SK-N-SH treated with all-trans-retinoic acid at 6 μM for 48 hours (cell line): ENCODE results near the gene DPY19L3.

Experiments
- ATAC-seq: fragments of 200-7000 bp; cut with Tn5 transposase; 3 replicates; pipeline ENCODE4 v1.9.1; 2020; ENCODE audit warnings: mild to moderate bottlenecking, moderate library complexity
- ARNTL ChIP-seq: fragments of 450-650 bp; formaldehyde crosslinking; IDR thresholded peaks from 2 replicates; pipeline ENCODE4 v1.5.0; 2020; ENCODE audit warnings: low read depth, mild to moderate bottlenecking, moderate library complexity, borderline replicate concordance
- BACH2 ChIP-seq: fragments of 250-450 bp; sonication (Bioruptor Pico); IDR thresholded peaks from 2 replicates; pipeline ENCODE4 v1.9.0; 2021; ENCODE audit warnings: mild to moderate bottlenecking, borderline replicate concordance
- CSDC2 ChIP-seq: fragments of 250-450 bp; sonication (Bioruptor Pico); IDR thresholded peaks from 2 replicates; pipeline ENCODE4 v1.5.0; 2020; ENCODE audit warnings: mild to moderate bottlenecking, moderate library complexity
- CSRNP3 ChIP-seq: fragments of 250-450 bp; sonication (Bioruptor Pico); IDR thresholded peaks from 2 replicates; pipeline ENCODE4 v1.5.1; 2021; ENCODE audit warnings: mild to moderate bottlenecking, moderate library complexity
- ESRRG ChIP-seq: fragments of 250-450 bp; sonication (Bioruptor Pico); IDR thresholded peaks from 2 replicates; pipeline ENCODE4 v1.6.1; 2021; ENCODE audit warnings: mild to moderate bottlenecking
- GLIS3 ChIP-seq: fragments of 250-450 bp; sonication (Bioruptor Pico); IDR thresholded peaks from 2 replicates; pipeline ENCODE4 v1.5.0; 2020; ENCODE audit warnings: mild to moderate bottlenecking, moderate library complexity
- ISL1 ChIP-seq: fragments of 250-450 bp; sonication (Bioruptor Pico); IDR thresholded peaks from 2 replicates; pipeline ENCODE4 v2.1.2; 2022; ENCODE audit warnings: mild to moderate bottlenecking, moderate library complexity
- OSR1 ChIP-seq: fragments of 250-450 bp; sonication (Bioruptor Pico); IDR thresholded peaks from 2 replicates; pipeline ENCODE4 v1.8.0; 2022; ENCODE audit warnings: moderate library complexity, mild to moderate bottlenecking, inconsistent platforms
- PATZ1 ChIP-seq: fragments of 250-450 bp; sonication (Bioruptor Pico); IDR thresholded peaks from 2 replicates; pipeline ENCODE4 v1.8.0; 2020; ENCODE audit warnings: mild to moderate bottlenecking, moderate library complexity, borderline replicate concordance
- POU6F1 ChIP-seq: fragments of 250-450 bp; sonication (Bioruptor Pico); IDR thresholded peaks from 2 replicates; pipeline ENCODE4 v1.8.0; 2021; ENCODE audit warnings: low read depth, mild to moderate bottlenecking, moderate library complexity, borderline replicate concordance
- PPARA ChIP-seq: fragments of 250-450 bp; sonication (Bioruptor Pico); IDR thresholded peaks from 2 replicates; pipeline ENCODE4 v1.5.0; 2020; ENCODE audit warnings: mild to moderate bottlenecking, borderline replicate concordance
- RARB ChIP-seq: fragments of 250-450 bp; sonication (Bioruptor Pico); IDR thresholded peaks from 2 replicates; pipeline ENCODE4 v1.8.0; 2021; ENCODE audit warnings: mild to moderate bottlenecking, moderate library complexity
- SNAI2 ChIP-seq: fragments of 250-450 bp; sonication (Bioruptor Pico); IDR thresholded peaks from 2 replicates; pipeline ENCODE4 v1.5.0; 2020; ENCODE audit warnings: mild to moderate bottlenecking, moderate library complexity
- TCF4 ChIP-seq: fragments of 250-450 bp; sonication (Bioruptor Pico); IDR thresholded peaks from 2 replicates; pipeline ENCODE4 v1.8.0; 2021; ENCODE audit warnings: mild to moderate bottlenecking, moderate library complexity, borderline replicate concordance
- TOX ChIP-seq: fragments of 250-450 bp; sonication (Bioruptor Pico); IDR thresholded peaks from 2 replicates; pipeline ENCODE4 v1.8.0; 2021; ENCODE audit warnings: mild to moderate bottlenecking, moderate library complexity, borderline replicate concordance
- TSHZ2 ChIP-seq: fragments of 250-450 bp; sonication (Bioruptor Pico); IDR thresholded peaks from 2 replicates; pipeline ENCODE4 v1.5.0; 2020; ENCODE audit warnings: mild to moderate bottlenecking, moderate library complexity
- ZC3H10 ChIP-seq: fragments of 250-450 bp; sonication (Bioruptor Pico); IDR thresholded peaks from 2 replicates; pipeline ENCODE4 v1.5.1; 2021; ENCODE audit warnings: mild to moderate bottlenecking, moderate library complexity
- ZFP3 ChIP-seq: fragments of 250-450 bp; sonication (Bioruptor Pico); IDR thresholded peaks from 2 replicates; pipeline ENCODE4 v1.5.0; 2020; ENCODE audit warnings: mild to moderate bottlenecking, moderate library complexity
- ZFP30 ChIP-seq: fragments of 450-650 bp; formaldehyde crosslinking; IDR thresholded peaks from 2 replicates; pipeline ENCODE4 v1.5.0; 2022; ENCODE audit warnings: mild to moderate bottlenecking, moderate library complexity
- ZNF565 ChIP-seq: fragments of 450-650 bp; formaldehyde crosslinking; conservative IDR thresholded peaks from 2 replicates; pipeline ENCODE4 v1.5.0; 2020; ENCODE audit warnings: low read depth, mild to moderate bottlenecking, moderate library complexity
- ZNF70 ChIP-seq: fragments of 450-650 bp; formaldehyde crosslinking; IDR thresholded peaks from 2 replicates; pipeline ENCODE4 v1.5.0; 2020; ENCODE audit warnings: mild to moderate bottlenecking, moderate library complexity
- ZNF8 ChIP-seq: fragments of 450-650 bp; formaldehyde crosslinking; IDR thresholded peaks from 2 replicates; pipeline ENCODE4 v1.5.0; 2020; ENCODE audit warnings: mild to moderate bottlenecking, moderate library complexity

DPY19L3 gene

GRCh38 chr19:32416749-32417456, 11.3 kb downstream of the DPY19L3 start:
- ATAC-seq = no peak
- no peak for TF ChIP-seq SNAI2 (CRISPR knock-in tag)
- no peak for TF ChIP-seq ZNF8 (CRISPR knock-in tag)
- TF ChIP-seq PPARA (CRISPR knock-in tag) = no peak
- no peak for TF ChIP-seq ZC3H10 (CRISPR knock-in tag)
- TF ChIP-seq ARNTL = no peak
- no peak for TF ChIP-seq ZNF70 (CRISPR knock-in tag)
- TF ChIP-seq ESRRG (CRISPR knock-in tag) = no peak
- no peak for TF ChIP-seq OSR1 (CRISPR knock-in tag)
- TF ChIP-seq TOX (CRISPR knock-in tag) = no peak
- TF ChIP-seq ZFP30 (CRISPR knock-in tag) = no peak
- no peak for TF ChIP-seq TCF4 (CRISPR knock-in tag)
- TF ChIP-seq ZNF565 (CRISPR knock-in tag) = no peak
- TF ChIP-seq TSHZ2 (CRISPR knock-in tag) = no peak
- no peak for TF ChIP-seq BACH2 (CRISPR knock-in tag)
- TF ChIP-seq RARB (CRISPR knock-in tag) = no peak
- no peak for TF ChIP-seq PATZ1
- no peak for TF ChIP-seq ZFP3 (CRISPR knock-in tag)

- no peak for ATAC-seq
- TF ChIP-seq SNAI2 (CRISPR knock-in tag) = no peak
- TF ChIP-seq CSRNP3 (CRISPR knock-in tag) = no peak
- no peak for TF ChIP-seq PATZ1
- no peak for TF ChIP-seq GLIS3 (CRISPR knock-in tag)
- no peak for TF ChIP-seq ZNF8 (CRISPR knock-in tag)
- TF ChIP-seq TOX (CRISPR knock-in tag) = no peak
- TF ChIP-seq PPARA (CRISPR knock-in tag) = no peak
These were observed 12.6 kb downstream of the DPY19L3 start for GRCh38 chr19:32418155-32418554.

GRCh38 chr19:32421589-32422361, 16.2 kb downstream of the DPY19L3 start:
- TF ChIP-seq ZFP30 (CRISPR knock-in tag) (no peak), PPARA (CRISPR knock-in tag) (no peak), CSRNP3 (CRISPR knock-in tag) (no peak), PATZ1 (no peak), ZNF70 (CRISPR knock-in tag) (no peak), ESRRG (CRISPR knock-in tag) (no peak), POU6F1 (CRISPR knock-in tag) (no peak), CSDC2 (no peak), ZC3H10 (CRISPR knock-in tag) (no peak), BACH2 (CRISPR knock-in tag) (no peak), OSR1 (CRISPR knock-in tag) (no peak), RARB (CRISPR knock-in tag) (no peak), ZFP3 (CRISPR knock-in tag) (no peak), ISL1 (CRISPR knock-in tag) (no peak)
- no peak for ATAC-seq
